HG03342 (cell line): ENCODE results near the gene ANKRD55.
"Not testable (repeated sequence)": the region's sequence is repeated elsewhere in the genome, so short reads cannot be mapped to it uniquely, and the experiment has no call there.

Experiments used
- ATAC-seq: cut with Tn5 transposase; IDR thresholded peaks from one replicate; pipeline ENCODE4 v1.9.1; 2021; ENCODE audit warnings: mild to moderate bottlenecking, moderate library complexity; ENCODE audit not compliant: unreplicated experiment

Gene ANKRD55

GRCh38 chr5:56211298-56211865, 21.7 kb downstream of the ANKRD55 start:
- no peak for ATAC-seq

GRCh38 chr5:56208681-56209080, 24.4 kb downstream of the ANKRD55 start:
- ATAC-seq: no peak

GRCh38 chr5:56207537-56207936, 25.6 kb downstream of the ANKRD55 start:
- no peak for ATAC-seq

- ATAC-seq: no peak
Observed at GRCh38 chr5:56206126-56206910, 26.8 kb downstream of the ANKRD55 start.

- not testable (repeated sequence) for ATAC-seq
Observed at GRCh38 chr5:56203936-56204335, 29.2 kb downstream of the ANKRD55 start.

- no peak for ATAC-seq
Observed at GRCh38 chr5:56202483-56202882, 30.6 kb downstream of the ANKRD55 start.

- ATAC-seq: not testable (repeated sequence)
Observed at GRCh38 chr5:56201762-56202261, 31.3 kb downstream of the ANKRD55 start.

GRCh38 chr5:56200971-56201666, 32.0 kb downstream of the ANKRD55 start:
- ATAC-seq: peak; percentile 97

GRCh38 chr5:56195016-56195415, 38.1 kb downstream of the ANKRD55 start:
- no peak for ATAC-seq

GRCh38 chr5:56192246-56192645, 40.9 kb downstream of the ANKRD55 start:
- ATAC-seq: no peak

GRCh38 chr5:56191656-56192055, 41.5 kb downstream of the ANKRD55 start:
- no peak for ATAC-seq

- ATAC-seq: no peak
Observed at GRCh38 chr5:56190497-56190896, 42.6 kb downstream of the ANKRD55 start.

- ATAC-seq: no peak
Observed at GRCh38 chr5:56185768-56186311, 47.3 kb downstream of the ANKRD55 start.

GRCh38 chr5:56183506-56183905, 49.6 kb downstream of the ANKRD55 start:
- ATAC-seq: no peak

- no peak for ATAC-seq
Observed at GRCh38 chr5:56179442-56179841, 53.7 kb downstream of the ANKRD55 start.

GRCh38 chr5:56178823-56179222, 54.3 kb downstream of the ANKRD55 start:
- ATAC-seq: no peak

- ATAC-seq: no peak
Observed at GRCh38 chr5:56176871-56177533, 56.1 kb downstream of the ANKRD55 start.

GRCh38 chr5:56176155-56176798, 56.9 kb downstream of the ANKRD55 start:
- no peak for ATAC-seq

- ATAC-seq: no peak
Observed at GRCh38 chr5:56175488-56175887, 57.6 kb downstream of the ANKRD55 start.

GRCh38 chr5:56175021-56175420, 58.1 kb downstream of the ANKRD55 start:
- ATAC-seq: no peak
